ENCODE data around the gene DIDO1.
"Not testable (repeated sequence)": the region's sequence is repeated elsewhere in the genome, so short reads cannot be mapped to it uniquely, and the experiment has no call there.

The DIDO1 gene

DNA sequence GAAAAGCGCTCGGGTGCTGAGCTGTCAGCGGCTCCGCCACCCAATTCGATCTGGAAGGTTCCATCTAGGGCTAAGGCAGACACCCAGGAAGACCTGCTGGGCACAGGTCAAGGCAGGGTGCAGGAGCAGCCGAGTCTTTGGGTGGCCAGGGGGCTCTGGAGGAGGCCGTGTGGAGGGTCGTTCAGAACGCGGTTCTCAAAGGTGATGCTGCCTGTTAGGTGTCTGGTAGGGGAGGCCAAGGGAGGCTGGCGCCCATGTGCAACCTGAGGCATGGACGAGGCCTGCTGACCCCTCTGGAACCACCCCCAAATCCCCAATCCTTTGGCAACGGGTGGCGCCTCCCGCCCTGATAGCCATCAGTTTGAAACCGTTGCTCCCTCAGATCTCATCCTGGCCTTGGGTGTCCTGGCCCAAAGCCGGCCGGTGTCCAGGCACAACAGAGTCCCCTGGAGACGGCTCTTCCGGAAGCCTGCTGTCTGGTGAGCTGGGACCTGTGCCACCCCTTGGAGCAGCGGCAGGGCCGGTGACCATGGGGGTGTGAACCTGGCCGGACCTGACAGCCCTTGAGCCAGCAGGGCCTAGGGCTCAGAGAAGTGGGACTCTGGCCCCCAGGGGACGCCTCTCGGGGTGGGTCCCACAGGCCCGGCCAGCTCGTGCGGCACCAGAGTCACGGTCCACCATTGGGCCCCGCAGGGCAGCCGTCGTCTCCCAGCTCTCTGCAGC, 36.7 kb upstream of the DIDO1 start:
- DNase-seq (ENCODE audit: low read depth in 2 of 2): no peak

DNA sequence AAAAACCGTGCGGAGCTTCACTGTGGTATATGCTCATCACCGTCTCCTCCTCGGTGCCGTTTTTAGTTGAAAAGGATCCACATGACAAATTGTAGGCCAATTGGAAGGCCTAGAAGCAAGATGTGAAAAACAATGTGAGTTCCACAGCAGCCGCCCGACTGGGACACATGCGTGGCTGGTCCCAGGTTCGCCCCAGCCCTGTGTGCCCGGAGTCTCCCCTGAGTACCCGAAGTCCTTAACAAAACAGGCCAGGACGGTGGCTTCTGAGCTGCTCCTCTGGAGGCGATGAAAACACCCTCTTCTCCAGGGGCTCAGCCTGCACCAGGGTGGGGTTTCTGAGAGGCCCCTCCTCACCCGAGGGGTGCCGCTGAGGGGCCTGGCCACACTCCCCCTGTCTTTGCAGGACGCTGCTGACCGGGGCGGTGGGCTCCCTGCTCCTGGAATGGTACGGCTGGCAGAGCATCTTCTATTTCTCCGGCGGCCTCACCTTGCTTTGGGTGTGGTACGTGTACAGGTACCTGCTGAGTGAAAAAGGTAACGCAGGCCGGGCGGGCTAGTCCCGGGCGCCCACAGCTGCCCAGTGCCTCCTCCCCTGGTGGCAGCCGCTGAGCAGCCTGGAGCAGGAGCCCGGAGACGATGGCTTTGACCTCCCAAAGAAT, 36.0 kb upstream of the DIDO1 start:
- DNase-seq (ENCODE audit: low read depth in 2 of 2): no peak

DNA sequence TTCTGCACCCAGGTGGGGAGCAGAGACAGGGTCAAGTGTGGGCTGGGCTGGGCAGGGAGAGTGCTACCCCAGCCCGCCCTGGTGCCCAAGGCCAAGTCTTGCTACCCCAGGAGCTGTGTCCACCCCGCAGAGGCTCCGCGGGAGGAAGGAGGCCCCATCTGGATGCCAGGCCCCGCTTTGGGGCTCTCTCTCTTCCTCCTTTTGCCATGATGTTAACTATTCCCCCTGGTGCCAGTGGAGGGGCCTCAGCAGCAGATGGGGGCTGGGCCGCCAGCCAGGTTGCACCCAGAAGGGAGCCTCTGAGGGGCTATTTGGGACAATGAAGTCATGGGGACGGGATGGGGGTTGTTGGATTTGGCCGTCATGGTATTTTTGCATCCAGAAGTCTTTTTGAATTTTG, 35.5 kb upstream of the DIDO1 start:
- DNase-seq (ENCODE audit: low read depth in 2 of 2): no peak

DNA sequence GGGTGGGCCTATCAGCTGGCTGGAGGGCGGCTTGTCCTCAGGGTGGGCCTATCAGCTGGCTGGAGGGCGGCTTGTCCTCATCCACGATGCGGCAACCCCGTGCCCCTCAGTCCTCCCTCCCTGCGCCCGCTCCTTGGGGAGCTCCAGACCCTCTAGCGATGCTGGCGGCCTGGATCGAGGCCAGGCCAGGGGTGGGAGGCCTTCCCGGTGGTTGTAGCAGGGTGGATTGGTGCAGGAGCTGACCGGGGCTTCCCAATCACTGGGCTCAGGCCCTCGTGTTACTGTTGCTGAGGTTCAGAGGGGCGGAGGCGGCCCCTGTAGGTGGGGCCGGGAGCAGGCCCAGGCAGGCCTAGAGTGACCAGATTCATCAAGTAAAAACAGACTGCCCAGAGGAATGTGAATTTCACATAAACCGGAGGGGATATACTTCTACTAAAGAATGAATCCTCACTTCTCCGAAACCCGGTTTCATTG, 35.0 kb upstream of the DIDO1 start:
- DNase-seq (ENCODE audit: low read depth in 2 of 2): no peak

DNA sequence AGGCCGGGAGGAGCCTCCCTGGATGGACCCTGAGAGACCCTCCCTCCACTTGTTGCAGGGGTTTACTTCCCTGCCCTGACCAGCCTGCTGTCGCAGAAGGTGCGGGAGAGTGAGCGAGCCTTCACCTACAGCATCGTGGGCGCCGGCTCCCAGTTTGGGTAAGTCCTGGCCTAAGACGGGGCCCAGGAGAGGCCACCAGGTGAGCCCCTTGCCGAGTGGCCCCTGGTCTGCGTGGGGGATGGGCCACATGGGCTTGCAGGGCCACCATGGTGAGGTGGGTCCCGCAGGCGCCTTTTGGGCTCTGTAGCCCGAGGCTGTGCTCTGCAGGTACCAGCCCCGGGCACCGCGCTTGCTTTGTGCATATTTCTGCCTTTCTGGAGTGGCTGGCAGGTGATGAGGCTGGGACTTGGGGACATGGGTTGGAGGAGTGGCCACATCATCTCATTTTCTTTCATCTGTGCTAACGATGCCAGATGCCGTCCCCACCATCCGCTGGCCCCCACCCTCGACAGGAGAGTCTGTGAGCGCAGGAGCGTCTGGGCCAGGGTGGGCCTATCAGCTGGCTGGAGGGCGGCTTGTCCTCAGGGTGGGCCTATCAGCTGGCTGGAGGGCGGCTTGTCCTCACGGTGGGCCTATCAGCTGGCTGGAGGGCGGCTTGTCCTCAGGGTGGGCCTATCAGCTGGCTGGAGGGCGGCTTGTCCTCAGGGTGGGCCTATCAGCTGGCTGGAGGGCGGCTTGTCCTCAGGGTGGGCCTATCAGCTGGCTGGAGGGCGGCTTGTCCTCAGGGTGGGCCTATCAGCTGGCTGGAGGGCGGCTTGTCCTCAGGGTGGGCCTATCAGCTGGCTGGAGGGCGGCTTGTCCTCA, 34.4 kb upstream of the DIDO1 start:
- DNase-seq (ENCODE audit: low read depth in 2 of 2): not testable (repeated sequence)

DNA sequence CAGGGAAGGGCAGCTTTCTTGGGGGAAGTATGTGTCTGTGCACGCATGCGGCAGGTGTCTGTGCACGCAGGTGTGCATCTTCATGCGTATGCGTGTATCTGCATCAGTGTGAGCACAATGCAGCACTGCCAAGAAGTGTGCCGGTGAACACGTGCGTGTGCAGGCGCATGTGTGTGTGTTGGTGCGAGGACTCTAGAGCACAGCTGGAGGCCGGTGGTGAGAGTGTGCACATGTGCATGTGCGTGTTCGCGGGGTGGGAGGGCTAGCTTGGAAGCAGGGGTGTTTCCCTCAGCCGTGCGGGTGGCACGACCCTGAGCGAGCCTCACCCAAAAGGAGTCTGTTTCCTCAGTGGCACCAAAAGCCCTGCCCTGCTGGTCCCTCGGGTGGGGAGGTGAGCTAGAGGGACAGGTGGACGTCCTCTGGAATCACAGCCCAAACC, 33.7 kb upstream of the DIDO1 start:
- no peak for DNase-seq (ENCODE audit: low read depth in 2 of 2)

DNA sequence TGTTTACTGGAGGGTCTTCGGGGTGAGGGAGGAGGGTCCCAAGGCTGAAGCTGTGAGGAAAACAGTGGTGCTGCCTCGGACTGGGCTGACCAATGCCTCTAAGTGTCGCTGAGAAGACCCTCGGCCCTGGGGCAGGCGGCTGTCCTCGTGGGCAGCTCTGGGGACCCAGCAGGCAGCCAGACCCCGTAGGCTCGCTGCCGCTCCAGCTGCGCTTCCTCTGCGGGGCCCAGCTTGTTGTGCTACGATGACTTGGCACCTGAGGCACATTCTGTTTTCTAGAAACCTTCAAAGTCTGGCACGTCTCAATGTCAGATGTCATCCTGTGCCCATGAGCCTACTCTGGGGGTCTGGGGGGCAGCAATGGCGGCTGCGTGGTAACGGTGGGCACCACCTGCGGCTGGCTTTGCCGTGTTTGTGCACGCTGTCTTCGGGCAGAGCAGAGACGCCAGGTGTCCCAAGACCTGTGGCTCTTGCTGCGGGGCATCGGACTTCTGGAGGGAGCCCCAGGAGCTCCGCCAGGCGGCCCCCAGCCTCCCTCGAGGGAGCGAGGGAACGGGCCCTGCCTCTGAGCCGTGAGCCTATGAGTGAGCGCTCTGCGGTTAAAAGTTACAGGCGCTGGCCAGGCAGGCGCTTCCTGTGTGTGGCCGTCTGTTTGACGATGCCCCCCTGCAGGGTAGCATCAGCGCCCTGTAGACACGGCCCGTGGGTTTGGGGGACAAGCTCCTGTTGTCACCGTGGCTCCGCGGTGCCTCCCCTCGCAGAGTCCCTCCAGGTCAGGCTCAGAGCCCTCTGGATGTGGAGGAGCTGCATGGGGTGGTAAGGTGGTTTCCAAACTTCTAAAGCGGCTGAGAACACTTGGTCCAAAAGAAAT, 33.0 kb upstream of the DIDO1 start:
- no peak for DNase-seq (ENCODE audit: low read depth in 2 of 2)

DNA sequence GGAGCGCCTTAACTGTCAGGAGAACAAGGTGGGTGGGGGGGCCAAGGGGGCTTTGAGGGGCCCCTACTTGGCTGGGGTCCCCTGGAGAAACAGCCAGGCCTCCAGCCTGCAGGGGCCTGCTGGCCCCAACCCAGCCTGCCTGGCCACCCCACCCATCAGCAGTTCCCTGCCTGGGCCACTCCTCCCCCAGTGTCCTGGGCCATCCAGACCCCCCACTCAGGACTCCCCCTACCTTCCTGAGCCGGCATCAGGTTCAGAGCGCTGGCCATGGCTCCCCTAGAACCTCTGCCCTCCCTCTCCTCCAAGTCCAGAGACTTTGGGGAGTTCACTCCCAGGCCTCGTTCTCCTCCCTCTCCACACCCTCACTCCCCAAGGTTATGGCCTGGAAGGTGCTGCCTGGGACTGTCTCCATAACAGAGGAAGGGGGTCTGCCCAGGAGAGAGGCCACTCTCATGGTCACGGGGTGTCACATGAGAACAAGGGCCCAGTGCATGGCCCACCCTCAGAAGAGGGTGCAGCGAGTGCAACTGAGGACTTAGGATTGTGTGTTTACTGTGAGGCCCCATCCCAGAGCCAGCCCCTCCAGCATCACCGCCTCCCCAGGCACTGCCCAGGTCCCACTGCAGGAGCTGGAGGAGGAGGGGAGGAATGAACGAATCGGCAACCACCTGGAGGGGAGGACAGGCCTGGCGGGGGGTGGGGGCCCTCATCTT, 32.2 kb upstream of the DIDO1 start:
- DNase-seq (ENCODE audit: low read depth in 2 of 2): no peak

DNA sequence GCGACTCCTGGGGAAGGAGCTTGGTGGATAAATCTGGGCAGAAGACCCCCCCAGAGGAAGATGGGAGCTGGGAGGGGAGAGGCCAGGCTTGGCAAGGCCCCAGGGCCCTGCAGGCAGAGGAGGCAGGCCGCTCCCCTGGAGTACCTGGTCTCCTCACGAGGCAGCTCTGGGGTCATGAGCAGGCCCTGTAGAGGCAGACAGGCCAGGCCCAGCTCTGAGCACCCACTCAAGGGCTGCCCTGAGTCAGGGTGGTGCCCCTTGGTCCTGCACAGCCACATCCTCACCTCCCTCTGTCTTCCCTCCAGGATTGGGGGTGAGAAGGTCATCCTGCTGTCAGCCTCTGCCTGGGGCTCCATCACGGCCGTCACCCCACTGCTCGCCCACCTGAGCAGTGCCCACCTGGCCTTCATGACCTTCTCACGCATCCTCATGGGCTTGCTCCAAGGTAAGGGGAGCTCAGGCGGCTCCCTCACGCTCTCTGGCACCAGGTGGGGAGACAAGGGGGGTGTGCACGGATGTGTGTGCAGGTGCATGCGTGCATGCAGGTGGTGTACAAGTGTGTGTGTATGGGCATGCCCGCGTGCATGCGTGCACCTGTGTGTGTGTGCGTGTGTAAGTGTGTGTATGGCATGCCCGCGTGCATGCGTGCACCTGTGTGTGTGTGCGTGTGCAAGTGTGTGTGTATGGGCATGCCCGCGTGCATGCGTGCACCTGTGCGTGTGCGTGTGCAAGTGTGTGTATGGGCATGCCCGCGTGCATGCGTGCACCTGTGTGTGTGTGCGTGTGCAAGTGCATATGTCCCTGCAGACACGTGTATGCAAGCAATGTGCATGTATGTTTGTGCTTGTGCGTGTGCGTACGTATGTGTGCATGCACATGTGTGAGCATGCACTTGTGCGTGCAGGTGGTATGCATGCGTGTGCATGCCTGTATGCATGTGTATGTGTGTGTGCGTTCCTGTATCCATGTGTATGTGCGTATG, 31.1 kb upstream of the DIDO1 start:
- DNase-seq (ENCODE audit: low read depth in 2 of 2): no peak

DNA sequence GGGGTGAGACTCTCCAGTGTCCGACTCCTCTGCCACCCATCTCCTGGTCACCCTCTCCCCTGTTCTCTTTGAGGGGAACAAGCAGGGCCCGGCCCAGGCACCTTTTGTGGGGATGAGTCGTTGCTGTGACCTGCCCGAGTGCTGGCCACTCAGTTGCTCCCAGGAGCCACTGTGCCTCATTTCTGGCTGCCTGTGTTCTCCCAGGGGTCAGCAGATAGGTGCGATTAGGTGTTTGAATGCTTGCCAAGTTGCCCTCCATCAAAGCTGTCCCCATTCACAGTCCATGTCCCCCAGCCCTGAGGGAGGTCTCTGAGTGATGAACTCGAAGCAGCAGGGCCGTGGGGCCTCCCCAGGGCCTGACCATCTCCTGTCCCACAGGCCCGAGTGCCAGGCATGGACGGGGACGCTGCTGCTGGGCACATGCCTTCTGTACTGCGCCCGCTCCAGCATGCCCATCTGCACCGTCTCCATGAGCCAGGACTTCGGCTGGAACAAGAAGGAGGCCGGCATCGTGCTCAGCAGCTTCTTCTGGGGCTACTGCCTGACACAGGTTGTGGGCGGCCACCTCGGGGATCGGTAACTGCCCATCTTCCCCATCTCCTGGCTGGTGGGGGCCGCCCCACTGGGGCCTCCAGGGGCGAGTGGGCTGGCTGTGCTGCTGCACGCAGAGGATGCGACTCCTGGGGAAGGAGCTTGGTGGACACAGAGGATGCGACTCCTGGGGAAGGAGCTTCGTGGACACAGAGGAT, 30.3 kb upstream of the DIDO1 start:
- no peak for DNase-seq (ENCODE audit: low read depth in 2 of 2)

DNA sequence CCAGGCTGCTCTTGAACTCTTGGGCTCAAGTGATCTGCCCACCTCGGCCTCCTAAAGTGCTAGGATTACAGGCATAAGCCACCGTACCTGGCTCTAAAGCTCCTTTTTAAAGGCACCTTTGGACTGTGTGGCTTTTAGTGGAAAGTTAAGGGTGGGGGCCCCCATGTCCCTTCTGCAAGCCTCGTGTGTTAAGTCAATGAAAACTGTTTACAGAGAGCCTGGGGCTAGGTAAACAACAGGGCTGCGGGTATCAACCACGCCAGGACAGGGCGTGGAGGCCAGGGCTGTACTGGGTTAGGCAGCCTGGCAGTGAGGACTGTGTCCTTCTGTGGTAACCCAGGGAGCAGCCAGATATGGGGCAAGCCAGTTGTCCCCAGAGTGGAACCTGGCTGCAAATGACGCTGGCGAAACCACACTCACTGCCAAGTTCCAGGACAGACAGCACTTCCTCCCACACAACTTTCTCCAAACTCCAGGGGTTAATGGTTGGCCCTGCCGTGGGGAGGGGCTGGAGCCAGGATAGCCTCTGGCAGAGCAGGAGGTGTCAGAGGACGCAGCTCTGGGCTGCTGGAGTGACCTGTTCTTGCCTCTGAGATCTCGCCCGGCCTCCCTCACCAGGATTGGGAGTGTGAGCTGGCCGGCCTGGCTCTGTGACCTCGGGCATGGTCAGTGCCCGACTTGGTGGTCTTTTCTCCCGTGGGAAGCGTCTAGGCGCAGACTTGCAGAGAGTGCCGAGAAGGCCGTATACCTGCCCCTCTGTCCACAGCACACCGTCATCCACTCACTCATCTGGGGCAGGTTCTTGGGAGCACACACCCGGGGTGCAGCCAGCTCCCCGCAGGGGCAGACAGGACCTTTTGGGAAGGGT, 29.4 kb upstream of the DIDO1 start:
- no peak for DNase-seq (ENCODE audit: low read depth in 2 of 2)

DNA sequence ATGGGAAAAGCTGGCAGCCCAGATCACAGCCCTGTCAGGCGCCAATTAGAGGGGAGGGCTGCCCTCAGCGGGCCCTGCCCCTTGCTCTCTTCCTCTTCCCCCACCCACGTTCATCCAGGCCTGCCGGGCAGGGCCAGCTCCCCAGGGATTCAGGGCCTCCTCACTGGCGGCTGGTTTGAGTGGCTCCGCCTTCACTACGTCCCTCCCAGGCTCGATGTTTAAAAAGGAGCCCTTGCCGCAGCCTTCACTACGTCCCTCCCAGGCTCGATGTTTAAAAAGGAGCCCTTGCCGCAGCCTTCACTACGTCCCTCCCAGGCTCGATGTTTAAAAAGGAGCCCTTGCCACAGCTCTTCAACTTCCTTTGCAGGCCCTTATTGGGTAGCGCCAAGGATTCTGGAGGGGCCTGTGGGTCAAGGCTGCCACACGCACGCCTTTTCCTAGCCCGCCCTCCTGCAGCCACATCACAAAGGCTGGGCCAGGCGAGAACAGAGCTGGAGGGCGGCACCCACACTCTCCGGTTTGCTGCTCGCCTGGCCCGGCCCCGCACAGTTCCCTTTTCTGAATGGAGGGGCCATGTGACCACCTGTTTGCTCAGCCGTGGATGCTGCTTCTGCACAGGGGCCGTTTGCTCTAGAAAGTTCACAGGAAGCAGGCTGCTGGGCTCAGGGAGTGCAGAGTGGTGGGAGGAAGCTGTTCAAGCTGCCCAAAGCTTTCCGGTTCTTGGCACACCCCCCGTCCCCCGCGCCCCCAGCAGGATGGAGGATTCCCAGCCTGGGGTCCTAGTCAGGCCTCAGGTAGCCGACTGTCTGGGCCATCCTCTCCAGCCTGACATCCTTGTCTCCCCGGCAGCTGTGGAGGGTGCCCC, 27.8 kb upstream of the DIDO1 start:
- DNase-seq (ENCODE audit: low read depth in 2 of 2): peak; percentile 38 to 41

DNA sequence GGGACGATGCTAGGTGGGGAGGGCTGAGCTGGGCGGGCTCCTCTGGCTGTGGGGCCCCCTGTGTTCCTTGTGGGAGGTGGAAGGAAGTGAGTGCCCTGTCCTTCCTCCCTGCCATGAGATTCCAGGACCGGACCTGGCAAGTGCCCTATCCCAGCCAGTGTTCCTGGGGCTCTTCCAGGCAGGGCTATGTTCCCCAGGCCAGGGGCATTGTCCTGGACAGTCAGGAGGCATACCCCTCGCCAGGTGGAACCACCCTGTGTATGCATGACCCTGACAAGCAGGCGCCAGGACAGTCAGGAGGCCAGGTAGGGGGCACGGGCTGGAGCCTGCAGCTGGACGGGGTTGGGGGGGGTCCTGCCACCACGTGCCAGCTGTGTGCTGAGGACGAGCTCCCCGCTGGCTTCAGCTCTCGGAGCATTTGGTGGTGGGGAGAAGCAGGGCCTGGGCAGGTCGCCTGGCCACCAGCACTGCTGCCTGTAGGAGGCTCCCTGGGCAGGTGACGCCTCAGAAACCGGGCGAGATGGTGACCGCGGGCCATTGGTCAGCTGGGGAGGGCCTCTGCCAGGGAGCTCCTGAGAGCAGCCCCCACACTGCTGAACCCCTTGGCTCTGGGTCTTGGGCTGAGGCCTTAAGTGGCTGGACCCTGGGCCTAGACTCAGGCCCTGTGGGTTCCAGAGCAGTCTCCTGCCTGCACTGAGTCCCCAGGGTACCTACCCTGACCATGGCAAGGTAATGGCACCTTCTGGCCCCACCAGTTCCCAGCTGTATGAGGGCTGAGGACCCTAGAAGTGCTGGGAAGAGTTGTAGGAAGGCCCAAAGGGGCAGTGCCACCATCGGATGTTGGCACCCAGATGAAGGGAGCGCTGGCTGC, 26.9 kb upstream of the DIDO1 start:
- DNase-seq (ENCODE audit: low read depth in 2 of 2): no peak

DNA sequence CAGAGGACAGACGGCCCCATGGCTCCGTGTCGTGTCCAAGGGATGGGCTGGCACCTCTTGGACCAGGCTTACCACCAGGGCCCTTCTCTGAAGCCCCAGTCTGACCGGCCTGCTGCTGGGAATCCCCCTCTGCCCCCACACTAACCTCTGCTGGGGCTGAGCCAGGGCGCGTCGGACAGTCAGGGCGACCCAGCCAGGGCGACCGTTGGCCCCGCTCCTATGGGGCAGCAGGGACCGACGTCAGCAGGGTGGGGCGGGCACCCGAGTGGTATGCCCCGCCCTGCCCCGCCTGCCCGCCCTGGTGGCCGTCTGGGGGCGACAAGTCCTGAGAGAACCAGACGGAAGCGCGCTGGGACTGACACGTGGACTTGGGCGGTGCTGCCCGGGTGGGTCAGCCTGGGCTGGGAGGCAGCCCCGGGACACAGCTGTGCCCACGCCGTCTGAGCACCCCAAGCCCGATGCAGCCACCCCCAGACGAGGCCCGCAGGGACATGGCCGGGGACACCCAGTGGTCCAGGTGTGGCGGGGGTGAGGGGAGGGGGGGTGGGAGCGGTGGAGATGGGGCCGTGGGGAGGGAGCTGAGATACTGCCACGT, 26.2 kb upstream of the DIDO1 start, which contains the start of gene SLC17A9:
Gene SLC17A9, plus strand, starts transcription at position 337 of the 595 bp plus-strand sequence. Its CDS starts 122 bp downstream, at position 459.
- no peak for DNase-seq (ENCODE audit: low read depth in 2 of 2)

DNA sequence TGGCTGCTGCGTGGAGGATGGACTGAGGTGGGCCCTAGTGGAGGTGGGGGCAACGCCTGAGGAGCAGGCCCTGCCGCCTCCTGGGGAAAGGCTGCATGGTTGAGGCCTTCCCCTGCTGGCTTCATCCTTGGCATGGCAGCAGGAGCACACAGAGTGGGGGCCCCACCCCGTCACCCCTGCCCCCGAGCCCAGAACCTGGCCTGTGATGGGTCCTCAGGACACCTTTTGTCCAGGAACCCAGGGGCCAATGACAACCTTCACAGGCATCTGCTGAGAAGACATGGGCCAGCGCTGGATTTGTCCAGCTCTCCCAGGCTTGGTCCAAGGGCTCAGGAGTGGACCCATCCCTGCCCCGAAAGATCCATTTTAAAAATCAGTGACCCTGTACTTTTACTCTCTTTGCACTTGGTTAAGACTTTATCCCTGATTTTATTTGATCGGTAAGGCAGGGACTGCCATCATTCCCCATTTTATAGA, 25.6 kb upstream of the DIDO1 start:
- no peak for DNase-seq (ENCODE audit: low read depth in 2 of 2)

All from stimulated activated CD8-positive, alpha-beta memory T cell treated with anti-CD3 and anti-CD28 coated beads, Interleukin-2, amount 100 ng/mL, for 1 hour (primary cell).